Measurements from ENCODE around the gene ATP6AP1. TPM values are rescaled to one million over a fixed set of nuclear protein-coding genes. Genes with fewer than 3 reads are reported as not detected.

The ATP6AP1 gene
- total RNA-seq, 1 donor from 2014 or later = 44.0 TPM

GRCh38 chrX:154436983-154437752, 8.7 kb downstream of the ATP6AP1 start, which contains the start of gene GDI1:
TSS of gene GDI1 (plus strand) at chrX:154437154. CDS start at chrX:154437255, 101 bp downstream.
- TF ChIP-seq, protein P1, sequence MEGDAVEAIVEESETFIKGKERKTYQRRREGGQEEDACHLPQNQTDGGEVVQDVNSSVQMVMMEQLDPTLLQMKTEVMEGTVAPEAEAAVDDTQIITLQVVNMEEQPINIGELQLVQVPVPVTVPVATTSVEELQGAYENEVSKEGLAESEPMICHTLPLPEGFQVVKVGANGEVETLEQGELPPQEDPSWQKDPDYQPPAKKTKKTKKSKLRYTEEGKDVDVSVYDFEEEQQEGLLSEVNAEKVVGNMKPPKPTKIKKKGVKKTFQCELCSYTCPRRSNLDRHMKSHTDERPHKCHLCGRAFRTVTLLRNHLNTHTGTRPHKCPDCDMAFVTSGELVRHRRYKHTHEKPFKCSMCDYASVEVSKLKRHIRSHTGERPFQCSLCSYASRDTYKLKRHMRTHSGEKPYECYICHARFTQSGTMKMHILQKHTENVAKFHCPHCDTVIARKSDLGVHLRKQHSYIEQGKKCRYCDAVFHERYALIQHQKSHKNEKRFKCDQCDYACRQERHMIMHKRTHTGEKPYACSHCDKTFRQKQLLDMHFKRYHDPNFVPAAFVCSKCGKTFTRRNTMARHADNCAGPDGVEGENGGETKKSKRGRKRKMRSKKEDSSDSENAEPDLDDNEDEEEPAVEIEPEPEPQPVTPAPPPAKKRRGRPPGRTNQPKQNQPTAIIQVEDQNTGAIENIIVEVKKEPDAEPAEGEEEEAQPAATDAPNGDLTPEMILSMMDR (IDR thresholded peaks at IDR 0.05; ENCODE audit: insufficient read depth, low read length, severe bottlenecking) = no peak
- Histone ChIP-seq H3K27me3 (ENCODE audit: control insufficient read depth, insufficient read depth, low read length) (no peaks in the 10 kb centered on the region), H3K4me3 (ENCODE audit: low read depth, low read length) (peak within 1 kb of the TSS; percentile 71), H3K36me3 (ENCODE audit: control insufficient read depth, insufficient read depth, low read length) (peaks cover 16% of the 10 kb centered on the region)
- DNase-seq (ENCODE audit: low read depth) = no peak
- no peak for FAIRE-seq

- no peak for FAIRE-seq
Observed at GRCh38 chrX:154437971-154438893, 9.8 kb downstream of the ATP6AP1 start.

GRCh38 chrX:154439841-154440240, 11.4 kb downstream of the ATP6AP1 start:
- H3K27me3 ChIP-seq (ENCODE audit: control insufficient read depth, insufficient read depth, low read length) = no peaks in the 10 kb centered on the region
- DNase-seq (ENCODE audit: low read depth) (no peak), FAIRE-seq (no peak)
- H3K36me3 ChIP-seq (ENCODE audit: control insufficient read depth, insufficient read depth, low read length) = peaks cover 15% of the 10 kb centered on the region
- TF ChIP-seq, protein P1 (IDR thresholded peaks at IDR 0.05; ENCODE audit: insufficient read depth, low read length, severe bottlenecking) = no peak
- H3K4me3 ChIP-seq (ENCODE audit: low read depth, low read length) = no peak overlapping the region

More at GRCh38 chrX:154437971-154438893, 9.8 kb downstream of the ATP6AP1 start:
- DNase-seq (ENCODE audit: low read depth) = no peak
- TF ChIP-seq, protein P1 (IDR thresholded peaks at IDR 0.05; ENCODE audit: insufficient read depth, low read length, severe bottlenecking) = no peak
- Histone ChIP-seq H3K4me3 (ENCODE audit: low read depth, low read length) (peak overlapping the region; percentile 71), H3K27me3 (ENCODE audit: control insufficient read depth, insufficient read depth, low read length) (no peaks in the 10 kb centered on the region), H3K36me3 (ENCODE audit: control insufficient read depth, insufficient read depth, low read length) (peaks cover 15% of the 10 kb centered on the region)

DNA sequence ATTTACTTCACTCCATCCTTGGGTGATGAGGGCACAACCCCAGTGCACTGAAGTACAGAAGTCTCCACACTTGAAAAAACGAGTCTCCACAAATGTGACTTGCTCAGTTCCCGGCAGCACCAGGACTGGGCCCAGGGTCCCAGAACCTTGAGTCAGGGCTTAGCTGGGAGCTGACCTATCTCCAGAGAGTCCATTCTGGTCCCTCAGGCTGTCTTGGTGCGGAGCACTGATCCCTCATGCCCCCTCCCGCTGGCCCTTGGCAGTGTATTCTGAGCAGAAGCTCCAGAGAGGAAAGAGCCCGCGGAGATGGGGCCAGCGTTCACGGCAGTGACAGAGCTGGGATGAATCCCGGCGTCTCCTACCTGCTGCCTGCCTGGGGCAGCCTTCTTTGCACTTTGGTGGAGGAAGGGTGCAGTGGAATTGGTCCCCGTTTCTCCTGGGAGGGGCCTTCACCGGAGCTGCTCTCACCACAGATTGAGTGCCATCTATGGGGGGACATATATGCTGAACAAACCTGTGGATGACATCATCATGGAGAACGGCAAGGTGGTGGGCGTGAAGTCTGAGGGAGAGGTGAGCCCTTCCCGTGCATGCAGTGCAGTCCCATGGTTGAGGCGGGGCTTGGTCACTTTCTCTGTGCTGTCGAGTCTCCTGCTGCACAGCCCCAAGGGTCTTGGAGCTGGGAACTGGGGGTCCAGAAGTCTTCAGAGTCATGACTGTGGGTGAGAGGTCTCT, 12.3 kb downstream of the ATP6AP1 start:
- Histone ChIP-seq H3K36me3 (ENCODE audit: control insufficient read depth, insufficient read depth, low read length) (peaks cover 11% of the 10 kb centered on the region), H3K27me3 (ENCODE audit: control insufficient read depth, insufficient read depth, low read length) (no peaks in the 10 kb centered on the region), H3K4me3 (ENCODE audit: low read depth, low read length) (no peak overlapping the region)
- DNase-seq (ENCODE audit: low read depth) (no peak), FAIRE-seq (no peak)
- TF ChIP-seq, protein P1 (IDR thresholded peaks at IDR 0.05; ENCODE audit: insufficient read depth, low read length, severe bottlenecking) = no peak

GRCh38 chrX:154441564-154441963, 13.1 kb downstream of the ATP6AP1 start:
- FAIRE-seq = no peak
- Histone ChIP-seq H3K27me3 (ENCODE audit: control insufficient read depth, insufficient read depth, low read length) (no peaks in the 10 kb centered on the region), H3K4me3 (ENCODE audit: low read depth, low read length) (no peak overlapping the region), H3K36me3 (ENCODE audit: control insufficient read depth, insufficient read depth, low read length) (peaks cover 15% of the 10 kb centered on the region)
- no peak for DNase-seq (ENCODE audit: low read depth)
- TF ChIP-seq, protein P1 (IDR thresholded peaks at IDR 0.05; ENCODE audit: insufficient read depth, low read length, severe bottlenecking) = no peak

All from bronchial epithelial cell (primary cell).